ENCODE results near the gene OR5AU1. TPM values are rescaled to one million over a fixed set of nuclear protein-coding genes. Genes with fewer than 3 reads are reported as not detected.

OR5AU1 gene
- not detected in 2 replicates for total RNA-seq

DNA sequence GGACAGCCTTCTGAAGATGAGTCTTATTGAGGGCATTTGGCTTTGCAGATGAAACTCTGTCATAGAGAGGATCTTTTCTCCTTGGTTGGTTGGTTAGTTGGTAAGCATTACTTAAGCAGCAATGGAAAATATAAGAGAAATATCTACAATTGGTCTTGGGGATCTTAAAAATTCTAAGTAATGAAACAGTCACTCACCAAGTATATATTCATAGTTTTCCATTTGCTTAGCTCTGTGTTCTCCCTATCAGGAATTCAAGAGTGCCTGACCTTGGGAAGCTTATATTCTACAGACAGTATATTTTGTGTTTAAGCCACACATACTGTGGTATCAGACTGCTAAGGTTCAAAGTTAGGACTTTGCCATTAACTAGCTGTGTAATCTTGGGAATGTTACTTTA is at the start of gene OR5AU1:
Gene OR5AU1, minus strand, starts transcription at position 101 of the 400 bp plus-strand sequence. CDS start 191 bp downstream, outside the sequence.

Other genes with a start within 250 kb of the OR5AU1 start
- not detected in 2 replicates for gene RNASE2, start 200.6 kb downstream of the OR5AU1 start, total RNA-seq
- 36.8 and 104 TPM in 2 replicates for gene METTL17, start 166.1 kb downstream of the OR5AU1 start, total RNA-seq
- gene SLC39A2, start 156.8 kb downstream of the OR5AU1 start, total RNA-seq: not detected in 2 replicates
- 14.7 and 16.4 TPM in 2 replicates for gene NDRG2, start 131.0 kb downstream of the OR5AU1 start, total RNA-seq
- gene TPPP2, start 125.8 kb downstream of the OR5AU1 start, total RNA-seq: not detected in 2 replicates
- not detected in 2 replicates for gene RNASE13, start 121.3 kb downstream of the OR5AU1 start, total RNA-seq
- not detected in 2 replicates for gene RNASE7, start 113.7 kb downstream of the OR5AU1 start, total RNA-seq
- not detected in 2 replicates for gene RNASE8, start 98.2 kb downstream of the OR5AU1 start, total RNA-seq
- gene ARHGEF40, start 85.8 kb downstream of the OR5AU1 start, total RNA-seq: 27.3 and 38.1 TPM in 2 replicates
- 7.9 and 8.1 TPM in 2 replicates for gene ZNF219, start 57.4 kb downstream of the OR5AU1 start, total RNA-seq
- gene TMEM253, start 55.0 kb downstream of the OR5AU1 start, total RNA-seq: not detected in 2 replicates
- gene HNRNPC, start 113.4 kb upstream of the OR5AU1 start, total RNA-seq: 379 and 468 TPM in 2 replicates
- gene RPGRIP1, start 124.0 kb upstream of the OR5AU1 start, total RNA-seq: not detected in 2 replicates
- gene SUPT16H, start 228.0 kb upstream of the OR5AU1 start, total RNA-seq: 37.5 and 42.0 TPM in 2 replicates